ENCODE results near the gene ESRRA.

- TF ChIP-seq, protein P1, sequence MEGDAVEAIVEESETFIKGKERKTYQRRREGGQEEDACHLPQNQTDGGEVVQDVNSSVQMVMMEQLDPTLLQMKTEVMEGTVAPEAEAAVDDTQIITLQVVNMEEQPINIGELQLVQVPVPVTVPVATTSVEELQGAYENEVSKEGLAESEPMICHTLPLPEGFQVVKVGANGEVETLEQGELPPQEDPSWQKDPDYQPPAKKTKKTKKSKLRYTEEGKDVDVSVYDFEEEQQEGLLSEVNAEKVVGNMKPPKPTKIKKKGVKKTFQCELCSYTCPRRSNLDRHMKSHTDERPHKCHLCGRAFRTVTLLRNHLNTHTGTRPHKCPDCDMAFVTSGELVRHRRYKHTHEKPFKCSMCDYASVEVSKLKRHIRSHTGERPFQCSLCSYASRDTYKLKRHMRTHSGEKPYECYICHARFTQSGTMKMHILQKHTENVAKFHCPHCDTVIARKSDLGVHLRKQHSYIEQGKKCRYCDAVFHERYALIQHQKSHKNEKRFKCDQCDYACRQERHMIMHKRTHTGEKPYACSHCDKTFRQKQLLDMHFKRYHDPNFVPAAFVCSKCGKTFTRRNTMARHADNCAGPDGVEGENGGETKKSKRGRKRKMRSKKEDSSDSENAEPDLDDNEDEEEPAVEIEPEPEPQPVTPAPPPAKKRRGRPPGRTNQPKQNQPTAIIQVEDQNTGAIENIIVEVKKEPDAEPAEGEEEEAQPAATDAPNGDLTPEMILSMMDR (IDR thresholded peaks at IDR 0.05), result no peak
- no peak for TF ChIP-seq POLR2A (IDR thresholded peaks at IDR 0.05)
These were observed 43.2 kb downstream of the ESRRA start for GRCh38 chr11:64348383-64349024.

Measured in Peyer's patch (tissue), 4 donors.